ENCODE data around the gene ZNF669.

The ZNF669 gene

DNA sequence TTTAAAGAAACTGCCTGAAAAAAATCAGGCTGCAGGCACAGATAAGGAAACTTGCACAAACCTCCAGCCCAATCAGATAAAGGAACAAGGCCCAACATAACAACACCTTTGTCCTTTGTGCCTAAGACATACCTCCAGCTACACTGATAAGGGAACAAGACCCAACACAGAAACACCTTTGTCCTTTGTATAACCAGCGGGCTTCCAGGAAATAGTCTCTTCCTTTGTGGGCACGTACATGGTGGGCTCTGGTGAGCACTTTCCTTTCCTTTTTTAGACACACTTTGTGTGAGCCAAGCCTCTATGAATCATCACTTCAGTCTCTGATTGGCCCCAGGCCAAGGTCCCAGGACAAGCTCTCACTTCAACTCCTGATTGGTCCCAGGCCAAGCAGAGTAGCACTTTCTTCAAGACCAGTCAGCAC is 49.2 kb downstream of the ZNF669 start:
- no peak for DNase-seq

Data from activated naive CD4-positive, alpha-beta T cell treated with anti-CD3 and anti-CD28 coated beads, Interleukin-2, amount 50 U/mL, for 16 hours (primary cell).